ENCODE measurements around the gene BUD13.
A peak's percentile ranks its signal among the peaks of the same experiment; 100 is the strongest.
"Not testable (repeated sequence)": the region's sequence is repeated elsewhere in the genome, so short reads cannot be mapped to it uniquely, and the experiment has no call there.

Gene BUD13

DNA sequence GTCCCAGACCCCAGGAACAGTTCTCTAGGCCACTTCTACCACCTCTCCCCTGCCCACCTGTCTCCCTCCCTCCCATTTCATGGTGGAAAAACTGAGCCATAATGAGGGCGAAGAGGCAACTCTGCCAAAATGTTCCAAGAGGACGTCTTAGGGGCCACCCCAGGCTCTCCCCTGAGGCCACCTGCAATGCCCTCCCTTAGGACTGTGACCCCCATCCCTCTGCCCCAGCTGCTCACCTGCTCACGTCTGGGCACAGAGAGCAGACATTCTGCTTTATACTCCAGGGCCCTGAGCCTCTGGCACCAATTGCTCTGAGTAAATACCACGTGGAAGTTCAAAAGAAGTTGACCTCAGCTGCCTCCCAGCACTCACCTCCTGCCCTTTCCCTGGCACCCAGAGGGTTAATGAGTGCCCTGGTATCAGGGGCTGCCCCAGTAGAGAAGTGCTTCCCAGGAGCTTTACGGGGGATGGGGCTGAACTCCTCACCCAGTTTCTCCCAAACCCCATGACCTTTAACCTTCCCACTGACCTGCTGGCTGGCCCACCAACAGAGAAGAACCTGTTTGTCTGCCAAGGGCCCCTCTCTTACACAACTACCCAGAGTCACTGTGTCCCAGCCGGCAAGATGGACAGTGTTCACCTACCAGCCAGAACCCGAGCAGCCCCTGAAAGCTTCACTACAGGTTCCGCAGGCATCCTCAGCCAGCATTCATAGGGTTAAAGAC is 19.5 kb upstream of the BUD13 start:
- DNase-seq: no peak

- DNase-seq: no peak
Measured at GRCh38 chr11:116791813-116792143, 19.0 kb upstream of the BUD13 start, which contains the start of gene APOA5. TSS of gene APOA5 (minus strand) at chr11:116791879. CDS start at chr11:116791860, 19 bp downstream.

- peak; percentile 84 to 88 for DNase-seq
Measured at GRCh38 chr11:116791002-116791812, 18.4 kb upstream of the BUD13 start.

- DNase-seq: no peak
Measured at GRCh38 chr11:116790167-116791001, 17.6 kb upstream of the BUD13 start.

DNA sequence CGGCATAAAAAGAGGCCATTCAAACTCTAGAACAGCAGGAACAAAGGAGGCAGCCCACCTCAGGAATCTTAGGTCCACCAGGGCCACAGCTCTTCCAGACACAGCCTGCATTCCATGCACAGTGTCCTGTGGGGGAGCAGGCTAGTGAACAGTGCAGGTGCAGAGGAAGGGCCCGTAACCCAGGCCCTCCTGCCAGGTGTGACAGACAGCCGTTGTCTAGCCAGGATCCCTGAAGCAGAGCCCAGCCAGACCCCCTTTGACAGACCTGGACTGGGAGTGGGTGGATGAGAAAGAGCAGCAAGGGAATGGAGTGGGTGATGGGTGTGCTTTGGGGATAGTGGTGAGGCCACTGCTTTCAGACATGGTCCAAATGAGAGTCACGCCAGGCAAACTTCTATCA is 16.2 kb upstream of the BUD13 start:
- DNase-seq: no peak

- no peak for DNase-seq
Measured at GRCh38 chr11:116788534-116788933, 15.7 kb upstream of the BUD13 start.

GRCh38 chr11:116787786-116788486 is 15.1 kb upstream of the BUD13 start, which contains the start of gene ZPR1:
TSS of gene ZPR1 (minus strand) at chr11:116788023. CDS start at chr11:116787990, 33 bp downstream.
- peak; percentile 86 to 88 for DNase-seq

DNA sequence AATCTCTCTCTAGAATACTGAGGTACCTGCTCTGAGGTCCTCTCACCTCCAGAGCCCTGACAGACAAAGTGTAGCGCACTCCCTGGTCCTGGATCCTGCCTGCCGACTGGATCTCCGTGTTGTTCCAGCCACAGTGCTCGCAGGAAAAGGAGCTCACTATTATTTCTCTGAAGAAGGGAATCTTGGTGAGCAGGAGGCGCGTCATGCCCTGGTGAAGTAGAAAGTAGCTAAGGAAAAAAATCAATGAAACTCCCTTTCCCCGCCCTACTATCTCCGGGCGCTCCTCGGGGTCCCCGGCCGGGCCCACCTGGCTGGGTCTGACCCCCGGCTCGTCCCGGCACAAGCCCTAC is 14.6 kb upstream of the BUD13 start:
- DNase-seq: no peak

- DNase-seq: no peak
Measured at GRCh38 chr11:116786966-116787365, 14.2 kb upstream of the BUD13 start.

DNA sequence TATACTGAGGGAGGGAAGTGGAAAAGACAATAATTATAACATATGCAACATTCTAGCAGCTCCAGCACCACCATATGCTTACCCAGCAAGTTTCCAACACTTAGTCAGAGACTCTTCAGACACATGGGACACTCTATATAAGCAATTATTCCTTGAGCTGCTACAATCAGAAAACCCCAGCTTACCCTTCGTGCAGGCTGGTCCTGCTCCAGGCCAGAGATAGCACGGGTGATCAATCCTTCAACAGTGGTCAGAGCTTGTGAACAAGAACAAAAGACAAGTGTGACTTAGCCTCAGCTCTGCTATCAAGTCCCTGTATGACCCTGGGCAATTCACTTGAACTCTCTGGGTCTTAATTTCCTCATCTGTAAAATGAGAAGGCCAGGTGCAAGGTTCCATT is 13.5 kb upstream of the BUD13 start:
- DNase-seq: no peak

GRCh38 chr11:116782728-116783127 is 9.9 kb upstream of the BUD13 start:
- DNase-seq: peak in 1 of 2 experiments; percentile 41

DNA sequence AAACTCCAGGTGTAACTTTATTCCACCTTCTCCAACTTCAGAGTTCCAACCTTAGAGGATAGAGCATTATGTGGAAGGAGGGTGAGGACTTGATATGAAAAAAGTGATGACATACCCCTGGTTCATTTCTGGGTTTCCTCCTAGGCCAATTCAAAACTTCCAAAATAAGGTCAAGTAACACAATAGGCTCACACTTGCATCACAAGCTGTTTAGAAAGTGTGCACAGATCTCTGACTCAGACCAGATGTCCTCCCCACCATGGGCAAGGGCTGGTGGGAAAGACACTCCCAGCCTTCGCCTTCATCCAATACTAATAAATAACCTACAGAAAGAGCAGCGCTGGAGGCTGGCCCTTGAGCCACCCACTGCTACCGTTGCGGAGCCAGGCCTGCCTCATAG is 5.8 kb upstream of the BUD13 start:
- DNase-seq: no peak

DNA sequence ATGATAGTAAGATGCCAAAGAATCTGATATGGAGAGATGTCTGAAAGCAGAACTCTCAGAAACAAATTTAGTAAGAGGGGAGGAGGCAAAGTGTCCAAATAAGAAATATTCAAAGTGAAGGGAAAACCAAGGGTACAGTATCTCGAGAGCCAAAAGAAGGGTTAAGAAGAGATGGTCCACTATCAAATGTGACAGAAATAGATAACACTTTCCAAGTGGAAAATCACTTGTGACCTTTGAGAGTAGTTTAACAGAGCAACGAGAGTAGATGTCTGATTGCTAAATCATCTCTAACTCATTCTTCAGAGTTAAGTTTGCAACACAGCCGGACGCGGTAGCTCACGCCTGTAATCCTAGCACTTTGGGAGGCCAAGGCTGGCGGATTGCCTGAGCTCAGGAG is 4.3 kb upstream of the BUD13 start:
- no peak for DNase-seq

DNA sequence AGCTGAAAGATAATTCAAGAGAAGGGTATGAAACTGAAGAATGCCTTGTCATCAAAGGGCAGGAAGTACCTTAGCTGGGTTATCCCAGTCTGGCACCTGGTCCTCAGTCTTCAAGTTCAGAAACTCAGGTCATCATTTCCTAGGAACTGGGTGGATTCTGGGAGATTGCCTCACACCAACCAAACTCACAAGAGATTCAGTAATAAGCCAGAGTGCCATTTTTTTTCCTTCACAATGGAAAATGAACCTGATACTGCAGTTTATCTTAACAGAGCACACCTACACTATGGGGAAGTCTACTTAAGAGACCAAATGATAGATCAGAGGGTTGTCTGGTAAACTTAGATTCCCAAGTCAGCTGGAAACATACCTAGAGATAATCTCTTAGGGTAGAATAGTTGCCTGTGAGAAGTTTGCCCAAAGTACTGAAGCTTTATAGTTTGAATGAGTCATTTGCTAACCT is 3.8 kb upstream of the BUD13 start:
- no peak for DNase-seq

GRCh38 chr11:116775975-116776374 is 3.2 kb upstream of the BUD13 start:
- DNase-seq: no peak

- no peak for DNase-seq
Measured at GRCh38 chr11:116774661-116775060, 1.9 kb upstream of the BUD13 start.

DNA sequence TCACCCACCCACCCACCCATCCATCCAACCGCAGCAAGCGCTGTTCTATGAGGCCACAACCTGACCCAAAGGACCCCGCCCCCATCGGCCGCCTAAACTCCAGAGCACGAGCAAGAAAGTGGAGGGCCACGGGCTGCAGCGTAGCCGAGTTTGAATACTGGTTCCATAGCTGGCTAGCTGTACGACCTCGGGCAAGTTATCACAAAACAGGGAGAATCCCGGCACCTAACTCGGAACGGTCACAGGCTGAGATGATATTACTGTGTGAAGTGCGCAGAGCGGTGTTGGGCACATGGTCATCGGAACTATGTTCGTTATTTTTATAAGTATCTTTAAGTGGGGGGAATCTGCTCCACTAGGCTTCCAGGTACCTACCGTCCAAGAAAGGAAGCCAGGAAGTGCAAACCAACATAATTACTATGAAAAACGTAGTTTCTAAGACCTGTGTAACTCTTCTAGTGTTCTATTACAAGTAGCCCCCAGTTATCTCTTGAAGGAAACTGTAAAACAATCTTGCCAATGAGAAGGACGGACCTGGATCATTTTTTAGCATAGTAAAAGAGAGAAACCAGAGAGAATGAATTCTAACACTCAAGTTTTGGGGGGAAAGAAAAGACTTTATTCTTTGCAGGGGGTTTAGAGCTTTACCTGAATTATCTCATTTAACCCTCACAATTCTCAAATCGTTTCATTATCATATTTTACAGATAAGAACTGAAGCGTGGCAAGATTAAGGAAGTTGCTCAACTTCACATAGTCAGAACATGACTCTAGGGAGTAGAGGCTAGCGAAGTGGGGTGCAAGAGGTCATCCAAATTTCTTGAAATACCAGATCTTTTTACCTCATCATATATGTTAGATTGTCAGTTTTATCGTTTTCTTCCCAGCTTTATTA is 663 bp upstream of the BUD13 start:
- no peak for DNase-seq

GRCh38 chr11:116771935-116772334 is 852 bp downstream of the BUD13 start:
- no peak for DNase-seq

GRCh38 chr11:116762132-116762531 is 10.7 kb downstream of the BUD13 start:
- no peak for DNase-seq

DNA sequence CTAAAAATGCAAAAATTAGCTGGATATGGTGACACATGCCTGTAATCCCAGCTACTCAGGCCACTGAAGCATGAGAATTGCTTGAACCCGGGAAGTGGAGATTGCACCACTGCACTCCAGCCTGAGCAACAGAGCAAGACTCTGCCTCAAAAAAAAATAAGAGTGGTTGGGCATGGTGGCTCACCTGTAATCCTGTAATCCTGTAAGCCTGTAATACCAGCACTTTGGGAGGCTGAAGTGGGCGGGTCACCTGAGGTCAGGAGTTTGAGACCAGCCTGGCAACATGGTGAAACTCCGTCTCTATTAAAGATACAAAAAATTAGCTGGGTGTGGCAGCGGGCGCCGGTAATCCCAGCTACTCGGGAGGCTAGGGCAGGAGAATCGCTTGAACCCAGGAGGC is 16.7 kb downstream of the BUD13 start:
- DNase-seq: not testable (repeated sequence)

GRCh38 chr11:116750070-116750718 is 22.6 kb downstream of the BUD13 start:
- DNase-seq: no peak
